Osteoblast (primary cell): ENCODE data around the gene ABCA13. TPM values are rescaled to one million over a fixed set of nuclear protein-coding genes. Genes with fewer than 3 reads are reported as not detected.

Experiments
- DNase-seq: peaks from one replicate; pipeline ENCODE4 v3.0.0; 2011; ENCODE audit warnings: low spot score, mixed read lengths; ENCODE audit not compliant: insufficient read length; ENCODE audit errors: missing footprints
- H2AFZ ChIP-seq: 2 replicates; pipeline ENCODE4 v1.6.0; 2011; ENCODE audit warnings: mild to moderate bottlenecking, low read length
- H3K27ac ChIP-seq: 2 replicates; pipeline ENCODE4 v1.5.1; 2011; ENCODE audit warnings: mild to moderate bottlenecking, low read depth, low read length, moderate library complexity
- H3K27me3 ChIP-seq: 2 replicates; pipeline ENCODE4 v1.6.0; 2012; ENCODE audit warnings: mild to moderate bottlenecking, control low read depth, inconsistent platforms, low read length, moderate library complexity; ENCODE audit not compliant: insufficient read depth
- H3K36me3 ChIP-seq: 2 replicates; pipeline ENCODE4 v1.5.1; 2011; ENCODE audit warnings: mild to moderate bottlenecking, low read length, control low read depth, moderate library complexity; ENCODE audit not compliant: insufficient read depth
- H3K4me1 ChIP-seq: 2 replicates; pipeline ENCODE4 v1.5.1; 2011; ENCODE audit warnings: mild to moderate bottlenecking, low read length, control low read depth, moderate library complexity; ENCODE audit not compliant: insufficient read depth
- H3K4me2 ChIP-seq: 2 replicates; pipeline ENCODE4 v1.6.0; 2011; ENCODE audit warnings: mild to moderate bottlenecking, low read length; ENCODE audit not compliant: insufficient read depth
- H3K4me3 ChIP-seq: fragments of 200-600 bp; sonication (generic); 3 replicates; pipeline ENCODE4 v1.5.1; 2012; ENCODE audit warnings: mild to moderate bottlenecking, low read length, inconsistent platforms; ENCODE audit not compliant: insufficient read depth
- H3K79me2 ChIP-seq: 2 replicates; pipeline ENCODE4 v1.6.0; 2012; ENCODE audit warnings: mild to moderate bottlenecking, low read length, control low read depth, inconsistent platforms; ENCODE audit not compliant: insufficient read depth
- H3K9me3 ChIP-seq: 2 replicates; pipeline ENCODE4 v1.5.1; 2011; ENCODE audit warnings: low read depth, low read length, control low read depth
- H4K20me1 ChIP-seq: 2 replicates; pipeline ENCODE4 v1.6.0; 2012; ENCODE audit warnings: mild to moderate bottlenecking, low read length, control low read depth; ENCODE audit not compliant: insufficient read depth
- total RNA-seq: library from RNA; depleted of rRNA; stranded (reverse); fragments of >200 nt; gene quantifications from 2 replicates; pipeline ENCODE4 v1.2.3, GENCODE V29; 2012
- TF ChIP-seq, protein P1 (sequence below): IDR thresholded peaks from 2 replicates; pipeline ENCODE4 v1.5.1; 2011; ENCODE audit warnings: mild to moderate bottlenecking, low read depth, low read length, moderate library complexity; ENCODE audit errors: extremely low read depth

The ABCA13 gene
- total RNA-seq, 1 donor = 3.6 TPM

- no peak overlapping the region for H3K4me3 ChIP-seq
- TF ChIP-seq, protein P1, sequence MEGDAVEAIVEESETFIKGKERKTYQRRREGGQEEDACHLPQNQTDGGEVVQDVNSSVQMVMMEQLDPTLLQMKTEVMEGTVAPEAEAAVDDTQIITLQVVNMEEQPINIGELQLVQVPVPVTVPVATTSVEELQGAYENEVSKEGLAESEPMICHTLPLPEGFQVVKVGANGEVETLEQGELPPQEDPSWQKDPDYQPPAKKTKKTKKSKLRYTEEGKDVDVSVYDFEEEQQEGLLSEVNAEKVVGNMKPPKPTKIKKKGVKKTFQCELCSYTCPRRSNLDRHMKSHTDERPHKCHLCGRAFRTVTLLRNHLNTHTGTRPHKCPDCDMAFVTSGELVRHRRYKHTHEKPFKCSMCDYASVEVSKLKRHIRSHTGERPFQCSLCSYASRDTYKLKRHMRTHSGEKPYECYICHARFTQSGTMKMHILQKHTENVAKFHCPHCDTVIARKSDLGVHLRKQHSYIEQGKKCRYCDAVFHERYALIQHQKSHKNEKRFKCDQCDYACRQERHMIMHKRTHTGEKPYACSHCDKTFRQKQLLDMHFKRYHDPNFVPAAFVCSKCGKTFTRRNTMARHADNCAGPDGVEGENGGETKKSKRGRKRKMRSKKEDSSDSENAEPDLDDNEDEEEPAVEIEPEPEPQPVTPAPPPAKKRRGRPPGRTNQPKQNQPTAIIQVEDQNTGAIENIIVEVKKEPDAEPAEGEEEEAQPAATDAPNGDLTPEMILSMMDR = no peak
Measured at GRCh38 chr7:48511080-48511479, 339.8 kb downstream of the ABCA13 start.

DNA sequence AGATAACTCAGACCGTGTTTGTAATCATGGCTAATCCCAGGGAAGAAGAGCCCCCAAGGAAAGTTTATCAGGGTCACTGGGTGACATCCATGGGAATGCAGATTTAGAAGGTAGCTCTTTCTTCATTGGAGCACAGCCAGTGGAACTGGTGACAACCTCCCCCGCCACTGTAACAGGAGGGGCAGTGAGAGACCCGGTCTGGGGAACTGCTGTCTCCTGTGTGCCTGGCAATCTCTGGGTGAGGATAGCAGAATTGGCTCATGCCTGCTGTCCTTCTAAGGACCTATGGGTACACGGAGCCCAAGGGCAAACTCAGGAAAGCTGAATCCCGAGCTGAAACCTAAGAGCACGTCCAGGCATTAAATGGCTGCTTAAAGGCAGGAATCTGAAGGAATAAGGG, 341.6 kb downstream of the ABCA13 start:
- Histone ChIP-seq H3K27ac (no peak overlapping the region), H3K36me3 (no peaks in the 10 kb centered on the region), H3K9me3 (no peaks in the 10 kb centered on the region), H3K79me2 (no peaks in the 10 kb centered on the region), H3K4me1 (no peaks in the 10 kb centered on the region), H3K4me3 (no peak overlapping the region), H4K20me1 (no peaks in the 10 kb centered on the region), H3K27me3 (no peaks in the 10 kb centered on the region), H2AFZ (no peak overlapping the region), H3K4me2 (no peak overlapping the region)
- DNase-seq = no peak
- TF ChIP-seq, protein P1 = no peak

More at GRCh38 chr7:48511080-48511479, 339.8 kb downstream of the ABCA13 start:
- no peaks in the 10 kb centered on the region for H3K27me3 ChIP-seq
- no peaks in the 10 kb centered on the region for H3K4me1 ChIP-seq
- H3K9me3 ChIP-seq = no peaks in the 10 kb centered on the region
- H2AFZ ChIP-seq = no peak overlapping the region
- no peak overlapping the region for H3K27ac ChIP-seq
- H3K36me3 ChIP-seq = no peaks in the 10 kb centered on the region
- H3K79me2 ChIP-seq = no peaks in the 10 kb centered on the region
- no peaks in the 10 kb centered on the region for H4K20me1 ChIP-seq
- DNase-seq = no peak
- H3K4me2 ChIP-seq = no peak overlapping the region

DNA sequence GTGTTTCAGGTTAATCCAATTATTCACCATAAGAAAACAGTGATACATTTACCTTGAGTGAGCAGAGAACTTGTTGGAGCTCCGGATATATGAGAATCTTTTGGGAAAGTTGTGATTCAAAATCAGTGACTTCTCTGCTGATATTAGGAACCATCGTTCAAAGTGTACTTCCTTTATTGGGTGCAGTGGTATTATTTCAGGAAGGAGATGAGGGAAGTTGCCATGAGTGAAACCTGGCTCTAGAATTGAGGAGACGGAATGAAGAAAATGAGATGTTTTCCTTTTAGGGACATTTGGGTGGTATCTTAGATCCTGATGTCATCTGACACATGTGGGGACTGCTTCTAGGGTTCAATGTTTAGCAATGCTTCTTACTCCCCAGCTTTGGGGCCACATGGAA, 343.9 kb downstream of the ABCA13 start:
- Histone ChIP-seq H3K79me2 (no peaks in the 10 kb centered on the region), H3K27ac (no peak overlapping the region), H3K9me3 (no peaks in the 10 kb centered on the region), H3K4me3 (no peak overlapping the region), H3K27me3 (no peaks in the 10 kb centered on the region), H3K4me2 (no peak overlapping the region), H3K36me3 (no peaks in the 10 kb centered on the region), H3K4me1 (no peaks in the 10 kb centered on the region), H4K20me1 (no peaks in the 10 kb centered on the region), H2AFZ (no peak overlapping the region)
- DNase-seq = no peak
- TF ChIP-seq, protein P1 = no peak

- H4K20me1 ChIP-seq = no peaks in the 10 kb centered on the region
- no peak overlapping the region for H3K27ac ChIP-seq
- H2AFZ ChIP-seq = no peak overlapping the region
- H3K79me2 ChIP-seq = no peaks in the 10 kb centered on the region
- no peaks in the 10 kb centered on the region for H3K27me3 ChIP-seq
- no peaks in the 10 kb centered on the region for H3K9me3 ChIP-seq
- no peak for DNase-seq
- H3K4me3 ChIP-seq = no peak overlapping the region
- H3K4me1 ChIP-seq = no peaks in the 10 kb centered on the region
- no peaks in the 10 kb centered on the region for H3K36me3 ChIP-seq
- H3K4me2 ChIP-seq = no peak overlapping the region
- TF ChIP-seq, protein P1 = no peak
Measured at GRCh38 chr7:48518092-48518491, 346.8 kb downstream of the ABCA13 start.
